NB4 (cell line): ENCODE measurements around the gene ATXN7L1.

Experiments used
- MYC ChIP-seq: IDR thresholded peaks from 2 replicates; pipeline ENCODE4 v1.6.1; 2011; ENCODE audit warnings: low read depth, low read length
- POLR2A ChIP-seq: IDR thresholded peaks from 2 replicates; pipeline ENCODE4 v1.6.1; 2011; ENCODE audit warnings: mild to moderate bottlenecking; ENCODE audit not compliant: insufficient read length; ENCODE audit errors: extremely low read depth
- TF ChIP-seq, protein P1 (sequence below): IDR thresholded peaks from one replicate; pipeline ENCODE4 v1.5.1; 2012; ENCODE audit warnings: low read depth, low read length
- TF ChIP-seq, protein P2 (sequence below): IDR thresholded peaks from 2 replicates; pipeline ENCODE4 v1.6.1; 2011; ENCODE audit warnings: low read depth, low read length

DNA sequence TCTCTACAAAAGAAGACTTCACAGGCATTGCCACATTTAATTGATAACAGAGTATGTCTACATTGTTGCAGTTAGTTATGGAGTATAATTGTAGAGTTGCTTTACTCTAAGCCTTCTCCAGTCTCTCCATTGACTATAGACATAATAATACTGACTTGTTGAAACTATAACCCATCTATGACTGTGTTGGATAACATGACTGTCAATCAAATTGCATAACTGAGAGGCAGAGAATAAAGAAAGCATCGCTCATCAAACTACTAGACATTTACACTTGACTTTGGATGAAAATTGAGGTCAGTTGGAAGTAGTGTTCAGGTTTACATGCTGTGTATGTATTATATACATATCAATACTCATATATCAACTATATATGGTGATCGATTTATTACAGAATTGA, 3.4 kb upstream of the ATXN7L1 start:
- TF ChIP-seq, protein P1, sequence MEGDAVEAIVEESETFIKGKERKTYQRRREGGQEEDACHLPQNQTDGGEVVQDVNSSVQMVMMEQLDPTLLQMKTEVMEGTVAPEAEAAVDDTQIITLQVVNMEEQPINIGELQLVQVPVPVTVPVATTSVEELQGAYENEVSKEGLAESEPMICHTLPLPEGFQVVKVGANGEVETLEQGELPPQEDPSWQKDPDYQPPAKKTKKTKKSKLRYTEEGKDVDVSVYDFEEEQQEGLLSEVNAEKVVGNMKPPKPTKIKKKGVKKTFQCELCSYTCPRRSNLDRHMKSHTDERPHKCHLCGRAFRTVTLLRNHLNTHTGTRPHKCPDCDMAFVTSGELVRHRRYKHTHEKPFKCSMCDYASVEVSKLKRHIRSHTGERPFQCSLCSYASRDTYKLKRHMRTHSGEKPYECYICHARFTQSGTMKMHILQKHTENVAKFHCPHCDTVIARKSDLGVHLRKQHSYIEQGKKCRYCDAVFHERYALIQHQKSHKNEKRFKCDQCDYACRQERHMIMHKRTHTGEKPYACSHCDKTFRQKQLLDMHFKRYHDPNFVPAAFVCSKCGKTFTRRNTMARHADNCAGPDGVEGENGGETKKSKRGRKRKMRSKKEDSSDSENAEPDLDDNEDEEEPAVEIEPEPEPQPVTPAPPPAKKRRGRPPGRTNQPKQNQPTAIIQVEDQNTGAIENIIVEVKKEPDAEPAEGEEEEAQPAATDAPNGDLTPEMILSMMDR = no peak
- TF ChIP-seq POLR2A = no peak
- TF ChIP-seq, protein P2, sequence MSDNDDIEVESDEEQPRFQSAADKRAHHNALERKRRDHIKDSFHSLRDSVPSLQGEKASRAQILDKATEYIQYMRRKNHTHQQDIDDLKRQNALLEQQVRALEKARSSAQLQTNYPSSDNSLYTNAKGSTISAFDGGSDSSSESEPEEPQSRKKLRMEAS = no peak
- TF ChIP-seq MYC = no peak
